BJ (cell line): ENCODE results near the gene G6PC3. TPM values are rescaled to one million over a fixed set of nuclear protein-coding genes. Genes with fewer than 3 reads are reported as not detected.
"Not testable (repeated sequence)": the region's sequence is repeated elsewhere in the genome, so short reads cannot be mapped to it uniquely, and the experiment has no call there.

ENCODE experiments used
- CTCF ChIA-PET: fragments of 350-600 bp; formaldehyde crosslinking; extraction: SDS; loops from one replicate; lab custom pipeline; 2021; ENCODE audit warnings: antibody characterized with exemption, inconsistent platforms; lab: Yijun Ruan, JAX
- POLR2A ChIA-PET: fragments of 300-600 bp; sonication (Branson Sonifier 250); formaldehyde crosslinking; extraction: SDS; loops from one replicate; lab custom pipeline; 2021; ENCODE audit warnings: antibody characterized with exemption; lab: Charles Lee
- DNase-seq: peaks from one replicate; pipeline ENCODE4 v3.0.0-alpha.2; 2011; ENCODE audit warnings: low read depth
- H3K27me3 ChIP-seq: 2 replicates; pipeline ENCODE4 v1.6.0; 2011; ENCODE audit warnings: low read length; ENCODE audit not compliant: control insufficient read depth, insufficient read depth
- H3K36me3 ChIP-seq: 2 replicates; pipeline ENCODE4 v1.5.1; 2011; ENCODE audit warnings: low read length; ENCODE audit not compliant: control insufficient read depth, insufficient read depth
- H3K4me3 ChIP-seq: 2 replicates; pipeline ENCODE4 v1.5.1; 2011; ENCODE audit warnings: low read depth, mild to moderate bottlenecking, control low read depth, low read length
- polyA plus RNA-seq: library from polyadenylated mRNA; depleted of rRNA; stranded (reverse); fragments of >200 nt; gene quantifications from 2 replicates; pipeline ENCODE4 v1.2.3, GENCODE V29; 2011
- TF ChIP-seq, protein P1 (sequence below): IDR thresholded peaks from 2 replicates; pipeline ENCODE4 v1.5.1; 2011; ENCODE audit warnings: low read depth, mild to moderate bottlenecking, control low read depth, inconsistent platforms, low read length, moderate library complexity; ENCODE audit not compliant: insufficient read depth

Gene G6PC3
- polyA plus RNA-seq, 1 experiment, result 151 TPM

DNA sequence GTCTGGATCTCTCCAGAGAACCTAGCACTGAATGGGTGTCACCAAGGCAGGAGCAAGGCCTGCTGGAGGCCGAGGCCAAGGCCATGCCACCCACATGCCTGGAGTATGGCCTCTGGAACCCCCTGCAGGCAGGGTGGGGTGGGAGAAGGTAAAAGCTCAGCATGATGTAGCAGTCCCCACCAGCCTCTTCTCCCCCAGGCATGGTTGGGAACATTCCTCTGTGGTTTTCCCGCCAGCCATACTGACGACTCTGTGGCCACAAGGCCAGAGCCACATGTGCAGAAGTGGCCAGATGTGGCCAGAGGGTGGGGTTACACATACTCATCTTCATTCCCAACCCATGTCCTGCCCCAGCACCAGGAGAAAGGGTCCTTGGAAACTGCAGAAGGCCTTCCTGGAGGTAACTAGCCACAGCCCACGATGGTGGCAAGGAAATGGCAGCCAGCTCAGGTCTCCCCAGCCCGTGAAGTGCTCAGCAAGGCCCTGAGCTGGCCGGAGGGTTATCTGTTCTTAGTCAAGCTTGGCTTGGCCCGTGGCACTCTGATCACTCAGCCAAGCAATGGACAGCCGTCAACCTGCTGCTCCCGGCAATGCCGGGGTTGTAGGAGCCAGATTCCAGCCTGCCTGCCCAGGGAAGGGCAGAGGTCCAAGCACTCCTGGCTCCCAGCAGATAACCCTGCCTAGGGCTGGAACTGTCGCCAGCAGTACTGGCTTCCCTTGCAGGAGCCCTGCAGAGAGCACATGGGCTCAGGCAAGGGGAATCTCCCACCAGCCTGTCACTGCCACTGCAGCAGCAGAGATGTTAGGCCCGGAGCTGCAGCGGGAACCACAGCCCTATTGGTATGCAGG is 26.8 kb downstream of the G6PC3 start:
- peaks cover 22% of the 10 kb centered on the region for H3K36me3 ChIP-seq
- ChIA-PET CTCF (interaction anchor here (1.5 to 3.0 kb wide), 3 partner anchors 13 to 19 kb away, joined by 6 to 18 read pairs (median 7); no protein-coding TSS in a partner anchor), POLR2A (no interaction called here)
- H3K4me3 ChIP-seq, result no peak overlapping the region
- no peaks in the 10 kb centered on the region for H3K27me3 ChIP-seq
- DNase-seq, result peak; percentile 74
- TF ChIP-seq, protein P1, sequence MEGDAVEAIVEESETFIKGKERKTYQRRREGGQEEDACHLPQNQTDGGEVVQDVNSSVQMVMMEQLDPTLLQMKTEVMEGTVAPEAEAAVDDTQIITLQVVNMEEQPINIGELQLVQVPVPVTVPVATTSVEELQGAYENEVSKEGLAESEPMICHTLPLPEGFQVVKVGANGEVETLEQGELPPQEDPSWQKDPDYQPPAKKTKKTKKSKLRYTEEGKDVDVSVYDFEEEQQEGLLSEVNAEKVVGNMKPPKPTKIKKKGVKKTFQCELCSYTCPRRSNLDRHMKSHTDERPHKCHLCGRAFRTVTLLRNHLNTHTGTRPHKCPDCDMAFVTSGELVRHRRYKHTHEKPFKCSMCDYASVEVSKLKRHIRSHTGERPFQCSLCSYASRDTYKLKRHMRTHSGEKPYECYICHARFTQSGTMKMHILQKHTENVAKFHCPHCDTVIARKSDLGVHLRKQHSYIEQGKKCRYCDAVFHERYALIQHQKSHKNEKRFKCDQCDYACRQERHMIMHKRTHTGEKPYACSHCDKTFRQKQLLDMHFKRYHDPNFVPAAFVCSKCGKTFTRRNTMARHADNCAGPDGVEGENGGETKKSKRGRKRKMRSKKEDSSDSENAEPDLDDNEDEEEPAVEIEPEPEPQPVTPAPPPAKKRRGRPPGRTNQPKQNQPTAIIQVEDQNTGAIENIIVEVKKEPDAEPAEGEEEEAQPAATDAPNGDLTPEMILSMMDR, result no peak

- DNase-seq, POLR2A ChIA-PET, H3K27me3 ChIP-seq, H3K4me3 ChIP-seq: not testable (repeated sequence)
- peaks cover 23% of the 10 kb centered on the region for H3K36me3 ChIP-seq
- CTCF ChIA-PET, result interaction anchor here (0.6 to 1.4 kb wide), 2 partner anchors 13 to 50 kb away, joined by 3 to 4 read pairs; no protein-coding TSS in a partner anchor
Measured at GRCh38 chr17:44101858-44102257, 31.3 kb downstream of the G6PC3 start.

GRCh38 chr17:44102849-44103622 is 32.5 kb downstream of the G6PC3 start:
- H3K27me3 ChIP-seq, result no peaks in the 10 kb centered on the region
- TF ChIP-seq, protein P1, result no peak
- POLR2A ChIA-PET, result no interaction called here
- CTCF ChIA-PET, result interaction anchor here (0.6 to 1.2 kb wide), 2 partner anchors 12 to 1228 kb away, joined by 4 to 5 read pairs; no protein-coding TSS in a partner anchor
- no peak overlapping the region for H3K4me3 ChIP-seq
- DNase-seq, result no peak
- peaks cover 22% of the 10 kb centered on the region for H3K36me3 ChIP-seq

DNA sequence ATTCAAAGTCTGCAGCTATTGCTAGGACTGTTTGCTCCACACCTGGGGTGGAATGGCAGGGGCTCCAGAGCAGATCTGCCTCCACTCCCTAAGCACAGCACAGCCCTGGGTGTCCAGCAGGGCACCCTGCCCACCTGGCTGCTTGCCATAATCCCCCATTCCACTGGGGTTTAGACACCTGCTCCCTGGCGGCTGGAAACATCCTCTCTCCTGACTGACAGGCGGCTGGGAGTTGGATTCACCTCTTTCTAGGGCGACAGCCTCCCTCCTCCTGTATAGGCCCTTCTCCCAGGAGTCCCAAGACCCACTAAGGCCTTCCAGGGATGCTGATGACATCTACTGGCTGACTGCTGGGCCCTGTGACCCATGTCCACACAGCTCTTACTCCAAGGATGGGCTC is 34.9 kb downstream of the G6PC3 start:
- no peak overlapping the region for H3K4me3 ChIP-seq
- TF ChIP-seq, protein P1, result no peak
- DNase-seq, result no peak
- H3K36me3 ChIP-seq, result peaks cover 17% of the 10 kb centered on the region
- CTCF ChIA-PET, result interaction anchor here (0.7 kb wide), 1 partner anchor 315 kb away, joined by 3 read pairs; no protein-coding TSS in a partner anchor
- no peaks in the 10 kb centered on the region for H3K27me3 ChIP-seq
- POLR2A ChIA-PET, result interaction anchor here (0.9 kb wide), 1 partner anchor 39 kb away, joined by 3 read pairs; the partner anchor contains the start of gene LSM12

- H3K27me3 ChIP-seq, result no peaks in the 10 kb centered on the region
- TF ChIP-seq, protein P1, result no peak
- ChIA-PET POLR2A (no interaction called here), CTCF (interaction anchor here (0.6 to 2.0 kb wide), 3 partner anchors 10 to 316 kb away, joined by 3 to 11 read pairs (median 3); no protein-coding TSS in a partner anchor)
- DNase-seq, result no peak
- H3K36me3 ChIP-seq, result peaks cover 17% of the 10 kb centered on the region
- no peak overlapping the region for H3K4me3 ChIP-seq
Measured at GRCh38 chr17:44105941-44106340, 35.4 kb downstream of the G6PC3 start.
